MM.1S (cell line): ENCODE measurements around the gene ARFGAP1.

Experiments
- CTCF ChIP-seq: fragments of 300-600 bp; sonication (generic); IDR thresholded peaks from 2 replicates; pipeline ENCODE4 v1.5.1; 2016; ENCODE audit warnings: antibody characterized with exemption, low read length, mixed read lengths
- EZH2 ChIP-seq: fragments of 300-600 bp; sonication (generic); optimal IDR thresholded peaks from 2 replicates; pipeline ENCODE3; 2017; ENCODE audit warnings: low read depth, mild to moderate bottlenecking, antibody characterized with exemption, low read length, mixed read lengths
- EZH2phosphoT487 ChIP-seq: fragments of 300-600 bp; sonication (generic); IDR thresholded peaks from 2 replicates; pipeline ENCODE4 v1.6.1; 2018; ENCODE audit warnings: antibody characterized with exemption, low read length

- TF ChIP-seq EZH2 (no peak), CTCF (no peak), EZH2phosphoT487 (no peak)
Measured at GRCh38 chr20:63317061-63317460, 44.4 kb downstream of the ARFGAP1 start.
